ENCODE measurements around the gene GRHPR.

GRCh38 chr9:37408933-37409710, 13.4 kb upstream of the GRHPR start:
- TF ChIP-seq CTCF (IDR thresholded peaks at IDR 0.05): no peak
- no peak for TF ChIP-seq EZH2 (IDR thresholded peaks at IDR 0.05)
- no peak for TF ChIP-seq EZH2phosphoT487 (IDR thresholded peaks at IDR 0.05)

Measured in neural progenitor cell (in vitro differentiated cells).